Skeletal muscle tissue (tissue), 4 donors: ENCODE results near the gene GPC6. TPM values are rescaled to one million over a fixed set of nuclear protein-coding genes. Genes with fewer than 3 reads are reported as not detected.

Experiments used
- H3K27ac ChIP-seq: one replicate; pipeline ENCODE4 v1.7.0; 2013; ENCODE audit warnings: mild to moderate bottlenecking, low read depth, low read length, inconsistent platforms
- H3K27me3 ChIP-seq, 3 donors: one replicate each; pipeline ENCODE4 v1.7.0; 2013; ENCODE audit warnings: low read length in 3 of 3; ENCODE audit not compliant: control insufficient read depth in 3 of 3, insufficient read depth in 3 of 3
- H3K36me3 ChIP-seq, 3 donors: one replicate each; pipeline ENCODE4 v1.7.0; 2013; ENCODE audit warnings: low read length in 3 of 3; ENCODE audit not compliant: control insufficient read depth in 3 of 3, insufficient read depth in 3 of 3
- H3K4me1 ChIP-seq, 3 donors: one replicate each; pipeline ENCODE4 v1.7.0; 2013; ENCODE audit warnings: low read length in 3 of 3, mild to moderate bottlenecking in 3 of 3; ENCODE audit not compliant: control insufficient read depth in 3 of 3, insufficient read depth in 3 of 3
- H3K4me3 ChIP-seq, 3 donors: one replicate each; pipeline ENCODE4 v1.7.0; 2013; ENCODE audit warnings: low read length in 3 of 3
- H3K9ac ChIP-seq, 3 donors: one replicate each; pipeline ENCODE4 v1.7.0; 2013; ENCODE audit warnings: low read length in 3 of 3, mild to moderate bottlenecking in 3 of 3, moderate library complexity in 2 of 3, low read depth in 1 of 3
- H3K9me3 ChIP-seq, 3 donors: one replicate each; pipeline ENCODE4 v1.7.0; 2013; ENCODE audit warnings: low read length in 3 of 3; ENCODE audit not compliant: control insufficient read depth in 3 of 3
- total RNA-seq: library from RNA; depleted of rRNA; stranded (reverse); fragments of >200 nt; gene quantifications from one replicate; pipeline ENCODE4 v1.2.3, GENCODE V29; 2014
- donor health status: Osteomylitis.

The GPC6 gene
- total RNA-seq, 1 donor from 2014 or later, result 7.8 TPM

GRCh38 chr13:93698016-93698613 is 471.5 kb downstream of the GPC6 start:
- Histone ChIP-seq H3K27me3 (no peaks in the 10 kb centered on the region), H3K27ac (no peak overlapping the region), H3K9ac (no peak overlapping the region), H3K4me3 (no peak overlapping the region), H3K9me3 (no peaks in the 10 kb centered on the region), H3K36me3 (no peaks in the 10 kb centered on the region), H3K4me1 (no peaks in the 10 kb centered on the region)

- Histone ChIP-seq H3K9ac (no peak overlapping the region), H3K4me3 (no peak overlapping the region), H3K9me3 (no peaks in the 10 kb centered on the region), H3K27ac (no peak overlapping the region), H3K4me1 (no peaks in the 10 kb centered on the region), H3K36me3 (no peaks in the 10 kb centered on the region), H3K27me3 (no peaks in the 10 kb centered on the region)
These were observed 473.5 kb downstream of the GPC6 start for GRCh38 chr13:93700115-93700514.

- H3K9me3 ChIP-seq, result no peaks in the 10 kb centered on the region
- no peak overlapping the region for H3K27ac ChIP-seq
- no peak overlapping the region for H3K9ac ChIP-seq
- H3K4me1 ChIP-seq, result no peaks in the 10 kb centered on the region
- H3K36me3 ChIP-seq, result no peaks in the 10 kb centered on the region
- no peak overlapping the region for H3K4me3 ChIP-seq
- no peaks in the 10 kb centered on the region for H3K27me3 ChIP-seq
These were observed 481.9 kb downstream of the GPC6 start for GRCh38 chr13:93708308-93709075.

- Histone ChIP-seq H3K36me3 (no peaks in the 10 kb centered on the region), H3K9ac (no peak overlapping the region), H3K9me3 (peaks cover 0 to 2% (median 0%) of the 10 kb centered on the region in 3 donors), H3K4me3 (no peak overlapping the region), H3K27me3 (no peaks in the 10 kb centered on the region), H3K27ac (no peak overlapping the region), H3K4me1 (no peaks in the 10 kb centered on the region)
These were observed 483.1 kb downstream of the GPC6 start for GRCh38 chr13:93709506-93710244.

- H3K27me3 ChIP-seq, result no peaks in the 10 kb centered on the region
- no peaks in the 10 kb centered on the region for H3K4me1 ChIP-seq
- peaks cover 0 to 4% (median 0%) of the 10 kb centered on the region in 3 donors for H3K9me3 ChIP-seq
- no peak overlapping the region for H3K27ac ChIP-seq
- H3K36me3 ChIP-seq, result no peaks in the 10 kb centered on the region
- no peak overlapping the region for H3K4me3 ChIP-seq
- no peak overlapping the region for H3K9ac ChIP-seq
These were observed 487.6 kb downstream of the GPC6 start for GRCh38 chr13:93714171-93714570.

- Histone ChIP-seq H3K4me3 (no peak overlapping the region), H3K9me3 (peaks cover 0 to 4% (median 0%) of the 10 kb centered on the region in 3 donors), H3K9ac (no peak overlapping the region), H3K4me1 (no peaks in the 10 kb centered on the region), H3K27ac (no peak overlapping the region), H3K36me3 (no peaks in the 10 kb centered on the region), H3K27me3 (no peaks in the 10 kb centered on the region)
These were observed 489.3 kb downstream of the GPC6 start for GRCh38 chr13:93715866-93716265.

GRCh38 chr13:93716623-93717022 is 490.0 kb downstream of the GPC6 start:
- Histone ChIP-seq H3K27ac (no peak overlapping the region), H3K4me1 (no peaks in the 10 kb centered on the region), H3K4me3 (no peak overlapping the region), H3K9ac (no peak overlapping the region), H3K36me3 (no peaks in the 10 kb centered on the region), H3K27me3 (no peaks in the 10 kb centered on the region), H3K9me3 (peaks cover 0 to 4% (median 0%) of the 10 kb centered on the region in 3 donors)

GRCh38 chr13:93721483-93721882 is 494.9 kb downstream of the GPC6 start:
- Histone ChIP-seq H3K27ac (no peak overlapping the region), H3K4me3 (no peak overlapping the region), H3K36me3 (no peaks in the 10 kb centered on the region), H3K9me3 (no peaks in the 10 kb centered on the region), H3K9ac (no peak overlapping the region), H3K27me3 (no peaks in the 10 kb centered on the region), H3K4me1 (no peaks in the 10 kb centered on the region)

- Histone ChIP-seq H3K4me3 (no peak overlapping the region), H3K27me3 (no peaks in the 10 kb centered on the region), H3K4me1 (no peaks in the 10 kb centered on the region), H3K27ac (no peak overlapping the region), H3K36me3 (no peaks in the 10 kb centered on the region), H3K9ac (no peak overlapping the region), H3K9me3 (no peaks in the 10 kb centered on the region)
These were observed 496.7 kb downstream of the GPC6 start for GRCh38 chr13:93723316-93723715.

GRCh38 chr13:93724187-93724586 is 497.6 kb downstream of the GPC6 start:
- no peaks in the 10 kb centered on the region for H3K9me3 ChIP-seq
- H3K36me3 ChIP-seq, result no peaks in the 10 kb centered on the region
- H3K27ac ChIP-seq, result no peak overlapping the region
- no peaks in the 10 kb centered on the region for H3K4me1 ChIP-seq
- H3K27me3 ChIP-seq, result no peaks in the 10 kb centered on the region
- no peak overlapping the region for H3K4me3 ChIP-seq
- H3K9ac ChIP-seq, result no peak overlapping the region
